HG03108 (cell line): ENCODE data around the gene KRT23.
A peak's percentile ranks its signal among the peaks of the same experiment; 100 is the strongest.

Experiments used
- ATAC-seq: cut with Tn5 transposase; IDR thresholded peaks from one replicate; pipeline ENCODE4 v1.9.1; 2021; ENCODE audit warnings: moderate library complexity; ENCODE audit not compliant: unreplicated experiment

The KRT23 gene

GRCh38 chr17:40912486-40913210, 24.8 kb downstream of the KRT23 start:
- no peak for ATAC-seq

DNA sequence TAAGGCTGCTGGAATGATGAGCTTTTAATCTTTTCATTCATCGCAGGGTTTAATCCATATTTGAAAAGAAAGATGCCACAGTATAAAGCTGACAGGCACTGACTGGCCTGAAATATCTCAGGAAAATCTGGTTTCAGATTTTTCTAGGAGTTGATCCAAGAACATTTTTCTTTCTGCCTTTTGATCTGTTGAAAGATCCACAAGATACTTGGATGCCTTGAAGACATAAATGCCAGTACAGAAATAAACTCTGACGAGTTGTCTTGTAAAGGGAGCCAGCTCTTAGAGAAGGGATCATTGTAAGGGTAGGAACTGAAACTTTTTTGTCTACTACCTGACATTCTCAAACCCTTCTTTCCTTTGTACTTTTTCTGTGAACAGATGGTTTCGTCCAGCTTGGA, 27.0 kb downstream of the KRT23 start:
- no peak for ATAC-seq

DNA sequence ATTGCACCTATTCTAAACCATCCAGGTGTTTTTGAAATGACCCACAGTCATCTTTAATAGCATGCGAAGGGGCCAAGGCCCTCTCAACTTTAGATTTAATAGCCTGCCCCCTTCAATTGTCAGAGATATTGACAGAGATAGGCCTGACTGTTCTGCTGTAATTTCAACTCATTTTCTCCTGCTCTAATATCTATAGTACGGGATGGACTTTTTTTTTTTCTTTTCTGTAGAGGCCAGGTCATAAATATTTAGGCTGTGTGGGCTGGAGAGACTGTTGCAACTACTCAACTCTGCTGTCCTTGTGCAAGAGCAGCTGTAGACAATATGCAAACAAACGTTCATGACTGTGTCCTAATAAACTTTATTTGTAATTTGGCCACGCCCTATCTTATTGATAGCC, 27.7 kb downstream of the KRT23 start:
- ATAC-seq: no peak

- ATAC-seq: no peak
Measured at GRCh38 chr17:40909351-40909750, 28.1 kb downstream of the KRT23 start.

DNA sequence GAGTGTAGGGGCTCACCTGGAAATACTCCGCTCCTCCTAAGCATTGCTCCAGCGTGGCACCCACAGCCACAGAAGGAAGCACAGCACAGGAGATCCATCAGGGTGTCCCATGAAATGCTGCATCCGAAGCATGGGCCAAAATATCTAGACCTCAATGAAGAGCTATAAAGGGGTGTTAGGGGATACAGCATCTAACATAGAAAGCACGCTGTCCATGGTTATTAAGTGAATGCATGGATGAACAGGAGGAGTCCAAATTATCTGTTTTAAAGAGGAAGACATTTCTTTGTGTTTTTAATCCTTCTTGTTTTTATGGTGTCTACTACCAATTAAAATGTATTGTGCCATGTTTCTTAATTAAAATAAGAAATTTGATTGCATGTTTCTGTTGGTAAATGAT, 30.8 kb downstream of the KRT23 start:
- no peak for ATAC-seq

- ATAC-seq: no peak
Measured at GRCh38 chr17:40905370-40905769, 32.1 kb downstream of the KRT23 start.

GRCh38 chr17:40903129-40903847, 34.2 kb downstream of the KRT23 start:
- ATAC-seq: peak; percentile 67

DNA sequence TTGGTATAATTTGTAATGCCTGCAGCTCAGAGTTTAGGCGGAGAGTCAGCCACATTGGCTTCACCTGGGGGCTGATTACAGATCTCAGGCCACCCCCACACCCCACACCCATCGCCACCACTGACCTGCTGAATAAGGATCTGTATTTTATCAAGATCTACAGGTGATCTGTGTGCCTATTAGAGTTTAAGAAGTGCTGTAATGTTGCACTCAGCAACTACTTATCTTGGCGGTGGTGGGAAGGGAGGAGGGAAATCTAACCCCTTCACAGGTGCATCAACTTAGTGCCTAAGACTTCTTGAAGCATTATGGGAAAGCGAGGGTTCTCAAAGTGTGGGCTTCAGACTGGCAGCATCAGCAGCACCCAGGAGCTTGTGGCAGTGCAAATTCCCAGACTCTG, 34.9 kb downstream of the KRT23 start:
- ATAC-seq: no peak

DNA sequence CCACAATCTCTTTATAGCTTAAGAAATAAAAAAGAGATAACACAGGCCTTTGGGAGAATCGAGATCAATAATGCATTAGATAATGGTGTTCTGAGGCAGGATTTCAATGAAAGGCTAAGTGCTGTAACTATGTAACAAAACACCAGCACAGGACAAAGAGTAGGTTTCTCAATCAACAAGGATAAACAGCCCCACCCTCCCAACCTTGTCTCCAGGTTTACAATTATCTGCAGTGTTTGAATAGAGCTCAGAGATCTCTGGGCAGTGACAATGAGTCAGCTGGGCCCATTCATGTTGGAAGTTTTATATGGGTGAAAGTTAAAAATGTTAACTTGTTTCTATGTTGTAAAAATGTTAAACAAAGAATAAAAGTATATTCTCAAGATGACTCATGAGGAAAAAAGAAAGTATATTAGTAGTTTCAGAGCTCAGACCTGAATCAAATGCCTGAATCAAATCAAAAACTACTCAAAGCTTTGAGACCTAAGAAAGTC, 35.4 kb downstream of the KRT23 start:
- ATAC-seq: no peak

- no peak for ATAC-seq
Measured at GRCh38 chr17:40900809-40901356, 36.6 kb downstream of the KRT23 start.

DNA sequence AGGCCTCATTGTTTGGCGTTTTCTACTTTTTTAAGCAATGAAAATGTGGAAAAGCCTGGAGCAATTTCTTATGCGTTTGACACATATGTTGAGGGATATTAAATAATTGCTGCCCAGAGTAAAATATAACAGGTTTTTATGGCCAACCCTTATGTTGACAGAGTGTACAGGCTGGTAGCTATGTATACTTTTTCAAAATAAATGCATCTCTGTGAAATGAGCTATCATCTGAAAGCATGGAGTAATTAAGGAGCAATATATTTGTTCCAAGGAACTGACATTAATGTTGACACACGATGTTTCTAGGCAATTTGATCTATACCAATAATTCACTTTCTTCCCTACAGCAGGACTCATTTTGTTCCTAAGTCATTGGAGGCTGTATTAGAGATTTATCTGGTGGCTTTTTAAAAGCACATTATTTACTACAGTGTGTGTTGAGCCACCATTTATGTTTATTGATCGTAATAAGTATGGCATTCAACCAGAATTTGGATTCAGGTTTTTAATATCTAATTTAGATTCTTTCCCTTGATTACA, 40.5 kb downstream of the KRT23 start:
- no peak for ATAC-seq

DNA sequence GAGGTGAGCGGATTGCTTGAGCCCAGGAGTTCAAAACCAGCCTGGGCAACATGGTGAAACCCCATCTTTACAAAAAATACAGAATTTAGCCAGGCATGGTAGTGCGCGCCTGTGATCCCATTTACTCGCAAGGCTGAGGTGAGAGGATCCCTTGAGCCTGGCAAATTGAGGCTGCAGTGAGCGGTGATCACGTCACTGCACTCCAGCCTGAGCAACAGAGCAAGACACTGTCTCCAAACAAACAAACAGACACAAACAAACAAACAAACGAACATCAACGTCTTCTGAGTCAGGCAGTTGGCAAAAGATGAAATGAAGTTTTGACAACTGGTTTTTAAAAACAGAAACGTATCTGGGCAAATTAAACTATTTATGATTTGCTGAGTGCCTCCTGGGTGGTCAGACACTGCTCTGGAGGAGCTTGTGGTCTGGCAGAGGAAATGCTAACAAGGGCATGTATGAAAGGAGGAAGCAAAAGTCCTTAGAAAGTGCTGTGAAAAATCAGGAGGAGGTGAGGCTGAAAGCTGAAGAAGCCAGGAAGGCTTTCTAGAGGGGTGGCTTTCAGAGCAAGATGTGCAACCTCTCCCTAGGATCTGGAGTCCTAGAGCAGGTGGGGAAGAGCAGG, 42.2 kb downstream of the KRT23 start:
- no peak for ATAC-seq

DNA sequence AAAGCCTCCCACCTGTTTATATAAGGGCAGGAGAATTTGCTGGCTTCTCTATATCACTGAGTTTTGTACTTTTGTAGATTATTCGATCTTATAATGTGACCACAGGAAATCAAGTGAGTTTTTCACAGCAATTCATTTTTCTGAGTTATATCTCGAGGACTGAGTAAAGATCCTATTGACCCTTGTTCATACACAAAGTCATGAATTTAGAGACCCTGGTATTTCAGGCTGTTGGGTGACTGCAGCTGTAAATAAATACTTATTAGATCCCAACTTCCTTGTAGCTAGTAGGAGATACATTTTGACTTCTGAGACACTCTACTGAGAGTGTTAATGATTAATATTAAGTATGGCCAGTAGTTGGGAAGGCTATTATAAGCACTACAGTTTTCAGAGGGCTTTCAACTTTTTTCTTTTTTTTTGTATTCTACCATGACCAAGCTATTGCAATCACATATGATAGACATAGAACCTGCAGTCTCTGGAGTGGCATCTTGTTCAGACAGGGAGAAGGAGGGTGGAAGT, 49.2 kb downstream of the KRT23 start:
- no peak for ATAC-seq

- no peak for ATAC-seq
Measured at GRCh38 chr17:40886090-40886489, 51.4 kb downstream of the KRT23 start.

DNA sequence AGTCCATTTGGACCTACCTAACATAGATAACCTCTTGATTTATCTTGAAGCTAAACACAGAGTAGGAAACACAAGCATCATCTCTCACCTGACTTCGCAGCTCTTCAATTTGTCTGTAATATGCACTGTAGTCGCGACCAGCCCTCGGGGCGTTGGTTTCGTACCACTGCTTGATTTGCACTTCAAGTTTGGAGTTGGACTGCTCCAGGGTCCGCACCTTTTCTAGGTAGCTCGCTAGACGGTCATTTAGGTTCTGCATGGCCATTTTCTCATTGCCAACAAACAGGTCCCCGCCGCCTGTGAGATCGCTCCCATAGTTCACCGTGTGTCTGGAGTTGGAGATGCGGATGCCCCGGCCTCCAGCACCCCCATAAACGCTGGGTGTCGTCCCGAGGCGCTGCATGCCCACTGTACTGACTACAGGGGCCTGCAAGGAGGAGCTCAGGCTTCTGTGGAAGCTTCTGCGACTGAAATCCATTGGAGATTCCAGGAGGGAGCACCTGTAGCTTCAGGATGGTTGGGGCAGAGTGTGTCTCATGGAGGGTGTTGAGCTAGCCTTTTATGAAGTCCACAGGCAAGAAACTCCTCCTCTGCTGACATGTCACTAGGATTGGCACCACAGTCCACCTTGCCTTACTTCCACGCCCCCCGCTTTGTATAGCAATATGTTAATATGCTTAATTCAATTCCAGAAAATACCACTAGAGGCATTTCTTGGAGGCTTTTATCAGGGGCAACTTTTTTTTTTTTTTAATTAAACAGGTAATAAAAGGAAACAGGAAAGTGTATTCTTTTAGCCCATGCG, 52.5 kb downstream of the KRT23 start, which contains the start of gene KRT20:
Gene KRT20, minus strand, starts transcription at position 535 of the 805 bp plus-strand sequence. Its CDS starts 57 bp downstream, at position 478.
- no peak for ATAC-seq

- ATAC-seq: no peak
Measured at GRCh38 chr17:40883626-40884334, 53.7 kb downstream of the KRT23 start.

DNA sequence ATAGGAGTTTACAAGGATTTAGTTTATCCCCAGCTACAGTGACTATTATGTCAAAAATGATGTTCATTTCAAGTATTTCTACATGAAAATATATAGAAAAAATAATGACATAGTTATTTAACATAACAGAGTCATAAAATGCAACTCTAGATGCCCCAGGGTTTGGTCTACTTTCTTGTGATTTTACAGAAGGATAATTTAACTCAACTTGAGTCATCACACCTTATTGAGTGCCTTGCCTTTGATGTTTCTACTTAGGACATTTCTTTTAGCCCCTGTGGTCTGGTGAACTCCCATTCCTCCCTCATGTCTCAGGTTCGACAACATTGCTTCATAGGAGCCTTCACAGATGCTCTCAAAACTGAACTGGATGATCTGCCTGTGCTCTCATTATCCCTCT, 54.4 kb downstream of the KRT23 start:
- no peak for ATAC-seq

- no peak for ATAC-seq
Measured at GRCh38 chr17:40879026-40879425, 58.4 kb downstream of the KRT23 start.

GRCh38 chr17:40878044-40878443, 59.4 kb downstream of the KRT23 start:
- no peak for ATAC-seq

DNA sequence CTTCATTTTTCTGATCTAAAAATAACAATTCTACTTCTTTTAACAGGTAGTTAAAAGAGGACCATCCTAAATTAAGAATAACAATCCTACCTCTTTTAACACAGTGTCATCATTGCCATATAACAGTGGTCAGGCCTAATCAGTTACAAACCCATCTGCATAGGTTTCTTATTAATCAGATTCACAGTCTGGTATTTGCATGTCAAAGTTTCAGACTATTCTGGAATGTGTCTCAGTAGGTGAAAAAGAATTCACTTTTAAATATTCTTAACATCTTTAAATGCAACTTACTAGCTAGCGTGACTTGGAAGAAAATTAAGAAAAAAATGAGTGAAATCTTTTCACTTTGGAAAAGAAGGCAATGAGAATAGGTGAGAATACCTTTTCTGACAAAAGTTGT, 63.6 kb downstream of the KRT23 start:
- no peak for ATAC-seq
